Hepatocyte (in vitro differentiated cells): Measurements from ENCODE around the gene COL2A1. TPM values are rescaled to one million over a fixed set of nuclear protein-coding genes. Genes with fewer than 3 reads are reported as not detected.

ENCODE experiments used
- DNase-seq: peaks from one replicate; pipeline ENCODE4 v3.0.0-alpha.2; 2016; ENCODE audit warnings: low spot score
- H2AFZ ChIP-seq: fragments of 200-600 bp; sonication (generic); 2 replicates; pipeline ENCODE4 v1.6.0; 2016; ENCODE audit warnings: antibody characterized with exemption, mild to moderate bottlenecking
- H3K27ac ChIP-seq: fragments of 200-600 bp; sonication (generic); 2 replicates; pipeline ENCODE4 v1.5.1; 2016; ENCODE audit warnings: mild to moderate bottlenecking
- H3K27me3 ChIP-seq: fragments of 200-600 bp; sonication (generic); 2 replicates; pipeline ENCODE4 v1.6.1; 2016
- H3K36me3 ChIP-seq: fragments of 200-600 bp; sonication (generic); replicated peaks from 2 replicates; pipeline ENCODE4 v1.5.1; 2016; ENCODE audit warnings: low read depth; ENCODE audit not compliant: insufficient read depth
- H3K4me1 ChIP-seq: fragments of 200-600 bp; sonication (generic); 2 replicates; pipeline ENCODE4 v1.5.1; 2016; ENCODE audit warnings: mild to moderate bottlenecking, moderate library complexity; ENCODE audit not compliant: insufficient read depth
- H3K4me2 ChIP-seq: fragments of 200-600 bp; sonication (generic); 2 replicates; pipeline ENCODE4 v1.6.0; 2016
- H3K4me3 ChIP-seq: fragments of 200-600 bp; sonication (generic); 2 replicates; pipeline ENCODE4 v1.5.1; 2016; ENCODE audit warnings: mild to moderate bottlenecking
- H3K79me2 ChIP-seq: fragments of 200-600 bp; sonication (generic); 2 replicates; pipeline ENCODE4 v1.6.0; 2017; ENCODE audit warnings: mild to moderate bottlenecking
- H3K9me2 ChIP-seq: fragments of 200-600 bp; sonication (generic); replicated peaks from 2 replicates; pipeline ENCODE4 v1.6.0; 2017; ENCODE audit warnings: mild to moderate bottlenecking; ENCODE audit not compliant: insufficient read depth
- H3K9me3 ChIP-seq: fragments of 200-600 bp; sonication (generic); 2 replicates; pipeline ENCODE4 v1.5.1; 2016; ENCODE audit warnings: low read depth, mild to moderate bottlenecking
- H4K20me1 ChIP-seq: fragments of 200-600 bp; sonication (generic); 2 replicates; pipeline ENCODE4 v1.6.0; 2016; ENCODE audit warnings: mild to moderate bottlenecking; ENCODE audit not compliant: insufficient read depth, poor library complexity, severe bottlenecking
- CTCF ChIP-seq: fragments of 200-600 bp; sonication (generic); IDR thresholded peaks from 2 replicates; pipeline ENCODE4 v1.5.1; 2016; ENCODE audit warnings: antibody characterized with exemption, mild to moderate bottlenecking; ENCODE audit not compliant: poor library complexity
- EZH2 ChIP-seq: fragments of 200-600 bp; sonication (generic); IDR thresholded peaks from 2 replicates; pipeline ENCODE4 v1.6.1; 2016; ENCODE audit warnings: antibody characterized with exemption, mild to moderate bottlenecking, borderline replicate concordance
- EZH2phosphoT487 ChIP-seq: fragments of 200-600 bp; sonication (generic); IDR thresholded peaks from one replicate; pipeline ENCODE4 v1.6.1; 2018; ENCODE audit warnings: antibody characterized with exemption, mild to moderate bottlenecking, low read depth, moderate library complexity; ENCODE audit not compliant: unreplicated experiment, severe bottlenecking
- WGBS: methylation state at CpG from one replicate; pipeline ENCODE4 v1.1.6; 2016; ENCODE audit warnings: low lambda C conversion rate; ENCODE audit errors: missing lambda C conversion rate; 5-methylcytosine and 5-hydroxymethylcytosine counted together
- polyA plus RNA-seq: library from polyadenylated mRNA; unstranded; fragments of >200 nt; fragmentation: Nextera tagmentation; extraction: Ambion mirVana; gene quantifications from 2 replicates; pipeline ENCODE4 v1.2.1, GENCODE V29; 2016
- total RNA-seq: library from RNA; depleted of rRNA; stranded (reverse); fragments of >200 nt; gene quantifications from 2 replicates; pipeline ENCODE4 v1.2.3, GENCODE V29; 2014

COL2A1 gene
- total and polyA plus RNA-seq, 2 experiments from 2014 or later = 52.5 to 57.9 TPM

GRCh38 chr12:48039151-48039550, 34.9 kb upstream of the COL2A1 start:
- H3K79me2 ChIP-seq = no peaks in the 10 kb centered on the region
- H3K4me2 ChIP-seq = no peak overlapping the region
- no peak overlapping the region for H3K27ac ChIP-seq
- 84% methylated on average over 1 of the region's 1 CpG for WGBS
- H3K9me2 ChIP-seq = no peaks in the 10 kb centered on the region
- no peaks in the 10 kb centered on the region for H3K9me3 ChIP-seq
- no peak overlapping the region for H3K4me3 ChIP-seq
- H3K36me3 ChIP-seq = no peaks in the 10 kb centered on the region
- no peak overlapping the region for H2AFZ ChIP-seq
- no peaks in the 10 kb centered on the region for H3K27me3 ChIP-seq
- H4K20me1 ChIP-seq = no peaks in the 10 kb centered on the region
- no peak for TF ChIP-seq EZH2phosphoT487
- TF ChIP-seq CTCF = no peak
- H3K4me1 ChIP-seq = peaks cover 17% of the 10 kb centered on the region
- no peak for DNase-seq

GRCh38 chr12:48038085-48038484, 33.8 kb upstream of the COL2A1 start:
- peak overlapping the region; percentile 55 for H3K27ac ChIP-seq
- H3K4me3 ChIP-seq = no peak overlapping the region
- H3K36me3 ChIP-seq = no peaks in the 10 kb centered on the region
- H4K20me1 ChIP-seq = no peaks in the 10 kb centered on the region
- H3K4me1 ChIP-seq = peaks cover 17% of the 10 kb centered on the region
- no peak for DNase-seq
- WGBS = 83% methylated on average over 5 of the region's 5 CpGs
- peak overlapping the region; percentile 24 for H2AFZ ChIP-seq
- no peaks in the 10 kb centered on the region for H3K9me2 ChIP-seq
- TF ChIP-seq EZH2 (no peak), CTCF (no peak), EZH2phosphoT487 (no peak)
- H3K79me2 ChIP-seq = no peaks in the 10 kb centered on the region
- no peaks in the 10 kb centered on the region for H3K27me3 ChIP-seq
- H3K4me2 ChIP-seq = peak overlapping the region; percentile 42
- no peaks in the 10 kb centered on the region for H3K9me3 ChIP-seq

DNA sequence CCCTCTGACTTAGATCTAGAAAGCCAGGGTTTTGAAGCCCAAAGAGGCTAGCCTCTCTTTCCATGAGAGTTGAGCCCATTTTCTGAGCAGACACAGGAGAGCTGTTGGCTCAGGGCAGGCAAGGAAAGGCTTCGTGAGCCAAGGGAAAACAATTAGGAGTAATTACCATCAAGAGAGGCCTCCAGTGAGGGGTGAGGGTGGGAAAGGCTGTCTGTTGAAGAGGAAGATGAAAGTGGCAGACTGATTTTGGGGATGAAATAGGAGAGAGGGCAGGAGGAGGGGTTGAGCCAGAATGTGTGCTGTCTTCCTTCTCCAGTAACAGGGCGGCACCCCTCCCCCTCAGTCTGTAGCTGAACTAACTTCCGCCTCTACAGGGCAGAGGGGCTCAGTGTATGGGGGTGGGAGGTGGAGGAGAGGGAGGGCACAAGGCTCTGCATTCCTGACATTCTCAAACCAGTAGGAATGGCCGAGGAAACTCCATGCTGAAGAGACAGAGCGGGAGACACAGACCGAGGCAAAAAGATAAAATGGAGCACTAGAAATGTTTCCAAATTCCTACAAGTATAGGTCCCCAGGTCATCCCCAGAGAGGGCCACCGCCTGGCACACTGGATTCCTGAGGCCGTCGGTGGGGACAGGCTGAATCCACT, 33.1 kb upstream of the COL2A1 start:
- TF ChIP-seq CTCF (no peak), EZH2 (no peak), EZH2phosphoT487 (no peak)
- Histone ChIP-seq H3K36me3 (no peaks in the 10 kb centered on the region), H3K4me2 (peak overlapping the region; percentile 42), H3K27me3 (no peaks in the 10 kb centered on the region), H2AFZ (peak overlapping the region; percentile 24), H3K4me3 (no peak overlapping the region), H4K20me1 (no peaks in the 10 kb centered on the region), H3K9me2 (no peaks in the 10 kb centered on the region), H3K79me2 (no peaks in the 10 kb centered on the region), H3K4me1 (peaks cover 17% of the 10 kb centered on the region), H3K27ac (peak overlapping the region; percentile 56), H3K9me3 (no peaks in the 10 kb centered on the region)
- DNase-seq = peak; percentile 79
- 19% methylated on average over 9 of the region's 9 CpGs for WGBS
